Right lung (tissue), 5 donors: Measurements from ENCODE around the gene SLC23A2. TPM values are rescaled to one million over a fixed set of nuclear protein-coding genes. Genes with fewer than 3 reads are reported as not detected.
"Not testable (repeated sequence)": the region's sequence is repeated elsewhere in the genome, so short reads cannot be mapped to it uniquely, and the experiment has no call there.

Experiments used
- DNase-seq, 2 donors: peaks; one replicate each; pipeline ENCODE4 v3.0.0-alpha.2; 2013
- polyA plus RNA-seq, 5 donors: library from polyadenylated mRNA; unstranded; fragments of 120-200 nt; gene quantifications; one replicate each; pipeline versions ENCODE4 v1.2.1 to v1.2.3, GENCODE V29; 2013; ENCODE audit warnings: inconsistent platforms in 1 of 5, low replicate concordance in 1 of 5; ENCODE audit not compliant: insufficient read length in 5 of 5, insufficient read depth in 1 of 5

SLC23A2 gene
- polyA plus RNA-seq, 5 donors: 19.7 to 27.4 (median 23.6) TPM

DNA sequence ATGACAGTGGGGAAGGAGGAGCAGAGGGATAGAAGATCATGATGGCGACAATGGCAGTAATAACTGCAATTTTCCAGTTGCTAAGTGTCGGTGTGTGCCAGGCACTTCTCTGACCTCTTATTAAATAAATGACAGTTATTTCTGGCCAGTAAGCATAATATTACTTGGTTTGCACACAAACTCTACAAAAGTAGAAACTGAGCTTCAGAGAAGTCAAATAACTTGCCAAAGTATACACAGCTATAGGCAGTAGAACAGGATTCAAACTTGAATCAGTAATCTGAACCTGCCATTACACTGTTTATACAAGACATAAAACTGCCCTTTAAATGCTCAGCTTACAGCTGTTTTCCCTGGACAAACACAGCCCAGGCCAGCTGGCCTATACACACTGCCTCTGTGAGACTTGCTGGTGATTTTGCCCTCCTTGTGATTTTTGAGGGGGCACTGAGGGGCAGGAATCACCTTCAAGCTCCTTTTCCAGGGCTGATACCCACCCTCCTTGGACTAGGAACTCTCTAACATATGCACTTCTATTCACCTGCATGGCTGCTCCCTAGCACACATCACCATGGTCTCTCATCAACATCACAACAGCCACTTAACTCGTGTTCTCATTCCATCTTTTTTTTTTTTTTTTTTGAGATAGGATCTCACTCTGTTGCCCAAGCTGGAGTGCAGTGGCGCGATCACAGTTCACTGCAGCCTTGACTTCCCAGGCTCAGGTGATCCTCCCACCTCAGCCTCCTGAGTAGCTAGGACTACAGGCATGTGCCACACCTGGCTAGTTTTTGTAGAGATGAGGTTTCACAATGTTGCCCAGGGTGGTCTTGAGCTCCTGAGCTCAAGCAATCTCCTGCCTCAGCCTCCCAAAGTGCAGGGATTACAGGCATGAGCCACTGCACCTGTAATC lies 63.6 kb downstream of the SLC23A2 start:
- DNase-seq: peak; percentile 28 to 29

DNA sequence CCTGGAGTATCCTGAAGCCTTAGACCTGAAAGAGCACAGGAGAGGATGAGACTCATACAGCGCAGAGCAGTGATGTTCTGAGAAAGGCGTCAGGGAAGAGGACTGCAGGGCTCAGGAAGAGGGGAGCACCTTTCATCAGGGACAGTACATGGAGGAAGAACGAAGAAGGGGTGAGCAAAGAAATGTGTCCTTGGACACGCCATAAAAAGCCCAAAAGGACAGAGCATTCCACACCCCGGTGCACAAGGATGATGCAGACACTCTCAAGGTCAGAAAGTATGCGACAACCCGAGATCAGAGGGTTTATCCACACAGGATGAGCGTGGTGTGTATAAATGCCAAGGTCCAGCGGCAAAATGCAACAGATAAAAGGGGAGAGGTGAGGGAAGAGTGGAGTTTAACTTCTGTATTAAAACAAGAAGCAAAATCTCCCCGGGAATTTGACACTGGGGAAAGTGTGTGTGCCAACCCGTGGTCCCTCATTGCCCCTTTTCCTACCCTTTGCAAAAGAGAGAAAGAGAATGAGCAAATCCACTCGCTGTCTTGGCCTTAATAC lies 64.4 kb downstream of the SLC23A2 start:
- no peak for DNase-seq

DNA sequence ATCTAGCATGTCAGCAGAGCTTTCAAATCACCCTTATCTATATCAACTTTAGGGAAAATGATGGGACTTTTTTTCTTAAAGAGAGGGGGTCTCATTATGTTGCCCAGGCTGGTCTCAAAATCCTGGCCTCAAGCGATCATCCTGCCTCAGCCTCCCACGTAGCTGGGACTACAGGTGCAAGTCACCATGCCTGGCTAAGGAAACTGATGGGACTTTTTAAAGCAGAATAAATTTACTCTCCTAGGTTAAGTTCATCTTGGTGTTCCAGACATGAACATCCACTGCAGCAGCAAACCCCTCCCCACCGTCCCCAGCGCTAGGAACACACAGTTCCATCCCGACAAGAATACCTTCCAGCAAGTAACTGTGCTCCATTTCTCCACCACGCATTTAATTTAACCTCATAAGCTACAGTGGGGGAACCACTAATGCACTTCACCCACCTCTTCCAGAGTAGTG lies 64.9 kb downstream of the SLC23A2 start:
- DNase-seq: no peak

DNA sequence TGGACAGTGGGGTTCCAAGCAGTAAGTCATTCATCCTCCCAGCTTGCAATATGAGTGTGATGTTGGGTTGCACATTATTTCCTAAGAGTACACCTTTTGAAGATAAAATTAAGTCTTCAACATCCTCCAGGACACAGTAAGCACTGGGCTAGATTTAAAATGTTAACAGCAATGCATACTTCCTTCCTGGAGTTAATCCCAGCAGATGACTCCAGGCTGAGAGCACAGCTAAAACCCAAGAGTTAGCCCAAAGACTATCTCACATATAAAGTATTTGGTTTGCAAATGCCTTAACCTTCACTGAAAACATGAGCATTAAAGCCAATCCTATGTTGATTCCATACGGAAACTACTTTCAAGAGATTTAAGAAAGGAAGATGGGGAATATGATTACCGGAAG lies 69.2 kb downstream of the SLC23A2 start:
- DNase-seq: no peak

- DNase-seq: no peak
Measured at GRCh38 chr20:4929686-4930397, 71.5 kb downstream of the SLC23A2 start.

- no peak for DNase-seq
Measured at GRCh38 chr20:4926531-4927156, 74.7 kb downstream of the SLC23A2 start.

GRCh38 chr20:4925842-4926530 lies 75.3 kb downstream of the SLC23A2 start:
- DNase-seq: peak in 1 of 2 donors; percentile 18

DNA sequence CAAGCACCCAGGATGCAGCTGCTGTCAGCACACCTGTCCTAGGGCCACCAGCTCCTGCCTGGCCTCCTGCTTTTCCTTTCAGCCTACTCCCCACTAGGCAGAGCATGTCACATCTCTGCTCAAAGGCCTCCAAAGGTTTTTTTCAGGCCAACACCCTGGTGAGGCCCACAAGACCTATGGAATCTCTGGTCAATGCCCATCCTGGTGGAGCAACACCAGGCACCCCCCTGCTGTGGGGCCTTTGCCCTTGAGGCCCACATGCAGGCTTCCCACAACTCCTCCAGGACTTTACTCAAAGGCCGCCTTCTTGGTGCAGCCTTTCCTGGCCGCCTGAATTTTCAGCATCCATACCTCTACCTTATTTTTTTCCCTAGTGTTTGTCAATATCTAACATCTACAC lies 76.9 kb downstream of the SLC23A2 start:
- no peak for DNase-seq

DNA sequence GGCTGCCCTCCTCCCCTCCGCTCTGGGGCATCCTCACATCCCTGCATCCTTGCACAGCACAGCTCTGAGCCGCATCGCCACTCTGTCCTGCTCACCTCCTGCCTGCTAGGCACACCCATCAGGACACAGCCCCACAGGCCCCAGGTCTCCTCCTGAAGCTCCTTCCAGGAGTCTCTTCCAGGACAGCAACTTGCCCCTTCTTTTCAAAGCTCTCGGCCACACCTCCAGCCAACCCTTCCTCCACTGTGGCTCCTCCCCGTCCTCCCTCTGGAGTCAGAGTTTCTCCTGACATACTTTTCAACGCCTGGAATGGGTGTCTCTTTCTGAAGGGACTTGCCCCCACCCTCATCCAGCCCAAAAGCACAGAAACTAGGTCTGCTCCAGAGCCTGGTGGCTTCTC lies 77.3 kb downstream of the SLC23A2 start:
- DNase-seq: no peak

GRCh38 chr20:4922186-4922585 lies 79.1 kb downstream of the SLC23A2 start:
- DNase-seq: no peak

DNA sequence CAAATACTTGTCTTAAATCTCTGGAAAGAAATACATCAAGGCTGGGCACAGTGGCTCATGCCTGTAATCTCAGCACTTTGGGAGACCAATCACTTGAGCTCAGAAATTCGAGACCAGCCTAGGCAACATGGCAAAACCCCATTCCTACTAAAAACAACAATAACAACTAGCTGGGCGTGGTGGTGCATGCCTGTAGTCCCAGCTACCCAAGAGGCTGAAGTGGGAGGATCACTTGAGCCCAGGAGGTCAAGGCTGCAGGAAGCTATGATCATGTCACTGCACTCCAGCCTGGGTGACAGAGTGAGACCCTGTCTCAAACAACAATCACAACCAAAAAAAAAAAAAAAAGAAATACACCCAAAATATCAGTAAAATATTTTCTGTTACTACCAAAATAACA lies 80.0 kb downstream of the SLC23A2 start:
- DNase-seq: not testable (repeated sequence)

DNA sequence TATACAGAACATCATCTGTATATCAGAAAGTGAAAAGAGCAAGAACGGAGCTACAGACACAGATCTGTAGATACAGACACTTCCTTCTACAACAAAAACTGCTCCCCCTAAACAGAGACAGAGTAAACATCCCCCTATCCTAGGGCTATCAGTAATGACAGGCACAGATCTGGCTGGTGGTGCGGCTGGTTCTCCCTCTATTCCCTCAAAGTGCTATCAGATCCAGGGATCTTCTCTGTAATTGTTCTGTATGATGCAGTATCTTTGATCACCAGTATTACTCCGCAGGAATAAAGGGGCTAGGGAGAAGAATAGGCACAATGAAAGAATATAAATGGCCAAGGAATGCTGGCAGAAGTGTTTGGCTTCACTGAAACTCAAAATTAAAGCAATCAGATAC lies 80.7 kb downstream of the SLC23A2 start:
- no peak for DNase-seq

- DNase-seq: no peak
Measured at GRCh38 chr20:4920131-4920530, 81.2 kb downstream of the SLC23A2 start.

- DNase-seq: no peak
Measured at GRCh38 chr20:4919047-4919704, 82.1 kb downstream of the SLC23A2 start.

DNA sequence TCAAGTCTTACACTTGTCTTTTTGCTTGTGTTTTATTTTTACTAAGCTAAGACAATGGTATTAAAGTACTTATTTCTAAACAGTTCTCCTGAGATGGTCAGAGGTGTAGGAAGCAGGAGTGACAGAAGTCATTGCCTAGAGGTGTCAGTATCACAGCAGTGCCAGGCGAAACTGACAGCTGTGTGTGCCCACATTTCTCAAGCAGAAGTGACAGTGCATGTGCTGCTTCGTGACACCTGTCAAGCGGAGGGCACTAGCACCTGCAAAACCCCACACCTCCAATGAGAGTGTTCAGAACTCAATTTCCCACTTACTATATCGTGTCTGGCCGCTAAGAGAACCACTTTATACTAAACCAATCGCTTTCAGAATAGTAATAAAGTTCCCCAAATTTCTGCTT lies 82.8 kb downstream of the SLC23A2 start:
- DNase-seq: no peak

- DNase-seq: no peak
Measured at GRCh38 chr20:4916971-4917881, 84.1 kb downstream of the SLC23A2 start.

- DNase-seq: no peak
Measured at GRCh38 chr20:4913147-4913546, 88.2 kb downstream of the SLC23A2 start.

DNA sequence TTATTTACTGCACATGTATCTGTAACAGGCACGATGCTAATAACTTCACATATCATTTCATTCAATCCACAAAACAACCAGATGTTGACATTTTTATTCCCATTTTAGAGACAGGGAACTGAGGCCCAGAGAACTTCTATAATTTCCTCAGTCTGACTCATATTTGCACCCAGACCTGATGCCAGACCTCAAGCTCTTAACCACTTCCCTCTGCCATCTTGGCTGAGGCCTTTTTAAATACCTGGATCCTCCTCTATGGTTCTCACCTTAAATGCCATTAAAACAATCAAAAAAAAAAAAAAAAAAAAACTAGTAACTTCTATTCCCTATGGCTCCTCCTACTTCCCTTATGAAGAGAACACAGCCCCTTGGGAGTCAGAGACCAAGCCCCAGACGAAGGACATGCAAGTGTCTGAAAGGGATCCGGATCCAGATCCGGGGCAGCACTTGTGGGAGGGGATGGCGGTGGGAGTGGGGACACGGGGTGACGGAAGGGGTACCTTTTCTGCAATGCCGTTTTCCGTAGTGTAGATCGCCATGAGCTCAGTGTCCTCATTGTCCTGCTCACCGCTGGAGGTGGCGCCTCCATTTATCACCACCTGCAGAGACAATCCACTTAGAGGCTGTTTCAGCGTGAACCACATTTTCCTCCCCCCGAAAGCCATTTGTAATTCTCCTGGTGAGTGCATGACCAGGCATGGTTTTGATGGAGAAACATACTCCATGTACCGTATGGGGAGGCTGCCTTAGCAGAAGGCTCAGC lies 88.7 kb downstream of the SLC23A2 start:
- no peak for DNase-seq

DNA sequence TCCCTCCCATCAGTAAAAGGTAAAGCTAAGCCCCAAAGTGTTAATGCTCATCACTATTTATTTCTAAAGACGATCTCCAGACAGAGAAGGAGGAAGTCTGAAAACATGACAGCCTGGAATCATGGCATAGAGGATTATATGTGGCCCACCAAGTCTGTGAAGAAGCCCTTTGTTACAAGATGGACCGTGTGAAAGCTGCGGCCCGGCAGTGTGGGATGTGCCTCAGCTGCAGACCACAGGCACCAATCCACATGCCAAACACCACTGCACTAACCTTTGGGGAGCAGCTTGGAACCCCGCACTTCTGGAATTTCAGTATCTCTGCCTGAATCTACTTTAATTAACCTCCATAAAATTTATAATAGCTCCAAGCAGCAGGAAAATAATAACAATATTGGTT lies 90.4 kb downstream of the SLC23A2 start:
- no peak for DNase-seq
